Measurements from ENCODE around the gene SIVA1. TPM values are rescaled to one million over a fixed set of nuclear protein-coding genes. Genes with fewer than 3 reads are reported as not detected.
A peak's percentile ranks its signal among the peaks of the same experiment; 100 is the strongest.

The SIVA1 gene
- total and polyA plus RNA-seq, 9 of the 15 experiments (the other 6 are each of a cell fraction or from before 2014, with no cell fraction given), result 4.2 to 186 (median 54.2) TPM

- ChIA-PET CTCF (ENCODE audit: low intra/inter-chr PET ratio) (no interaction called here), POLR2A (interaction anchor here (0.8 to 1.2 kb wide), 3 partner anchors 21 to 83 kb away, joined by 3 to 4 read pairs (median 3); no protein-coding TSS in a partner anchor)
- peak in 3 of 4 experiments; percentile 17 to 61 (median 30) for DNase-seq (ENCODE audit: extremely low read depth in 1 of 4, low spot score in 3 of 4)
- Histone ChIP-seq H3K27me3 (ENCODE audit: control insufficient read depth in 2 of 2, insufficient read depth in 2 of 2, low read length in 2 of 2) (no peaks in the 10 kb centered on the region), H3K36me3 (ENCODE audit: control insufficient read depth, insufficient read depth, low read length) (no peaks in the 10 kb centered on the region), H3K9me3 (replicated peaks; ENCODE audit: control insufficient read depth, insufficient read depth, low read depth, low read length) (no peaks in the 10 kb centered on the region), H4K20me1 (replicated peaks; ENCODE audit: control insufficient read depth, insufficient read depth, low read length) (no peaks in the 10 kb centered on the region), H3K9ac (ENCODE audit: insufficient read depth in 1 of 2, low read depth in 2 of 2, low read length in 2 of 2) (peak overlapping the region; percentile 72 to 94), H3K4me3 (peak overlapping the region; percentile 66), H3K79me2 (ENCODE audit: control insufficient read depth, insufficient read depth, low read length) (peaks cover 16% of the 10 kb centered on the region), H3K27ac (ENCODE audit: extremely low read depth, low read depth, low read length) (peak overlapping the region; percentile 75), H2AFZ (ENCODE audit: low read depth, low read length) (0 out of 2 replicates have a peak overlapping the region, but pooled peaks have one; percentile 9), H3K4me2 (ENCODE audit: insufficient read depth, low read length) (peak overlapping the region; percentile 76), H3K4me1 (replicated peaks in 1 of 2; ENCODE audit: control insufficient read depth in 2 of 2, insufficient read depth in 2 of 2, low read length in 2 of 2) (peaks cover 16 to 75% of the 10 kb centered on the region in 2 experiments), H3K9me1 (ENCODE audit: control insufficient read depth, insufficient read depth, low read length) (peaks cover 4% of the 10 kb centered on the region)
- intact Hi-C loops (cut with micrococcal nuclease) (no loop called here), in situ Hi-C loops (cut with MboI) (no loop called here)
- peak; percentile 64 for ATAC-seq
- 24% methylated on average over 11 of the region's 24 CpGs for WGBS (ENCODE audit: insufficient coverage, low coverage, missing lambda C conversion rate)
- FAIRE-seq, result peak; percentile 11
- TSS peak; percentile 61 for BruUV-seq (replicated peaks)
- TF ChIP-seq TFAP4 (CRISPR knock-in tag; IDR thresholded peaks at IDR 0.05; ENCODE audit: borderline replicate concordance), result peak; percentile 22; the same call in 1 of the 2 replicates
- TF ChIP-seq ZNF764 (CRISPR knock-in tag; IDR thresholded peaks at IDR 0.05; ENCODE audit: low read depth), result no peak
- TF ChIP-seq THAP12 (CRISPR knock-in tag; IDR thresholded peaks at IDR 0.05), result 0 out of 2 replicates have a peak, but pooled peaks have one; percentile 12
- no peak for TF ChIP-seq RBM39 (optimal IDR thresholded peaks at IDR 0.05; ENCODE audit: low read depth, low read length)
- TF ChIP-seq ETV5 (CRISPR knock-in tag; IDR thresholded peaks at IDR 0.05; ENCODE audit: low read depth), result no peak
- 0 out of 2 replicates have a peak, but pooled peaks have one; percentile 18 for TF ChIP-seq GABPA (tag; conservative IDR thresholded peaks at IDR 0.05; ENCODE audit: low read depth)
- peak; percentile 47; the same call in 1 of the 2 replicates for TF ChIP-seq ZFX (CRISPR knock-in tag; IDR thresholded peaks at IDR 0.05)
- 0 out of 2 replicates have a peak, but pooled peaks have one; percentile 3 for TF ChIP-seq CREM (IDR thresholded peaks at IDR 0.05; ENCODE audit: low read depth)
- TF ChIP-seq NFIC (IDR thresholded peaks at IDR 0.05), result peak; percentile 25; the same call in 1 of the 2 replicates
- TF ChIP-seq MAZ (CRISPR knock-in tag; conservative IDR thresholded peaks at IDR 0.05 in 1 of 2, IDR thresholded peaks at IDR 0.05 in 1 of 2), result peak in 1 of 2 experiments; percentile 46; a peak in 1 of 4 replicates
- TF ChIP-seq, protein P1, sequence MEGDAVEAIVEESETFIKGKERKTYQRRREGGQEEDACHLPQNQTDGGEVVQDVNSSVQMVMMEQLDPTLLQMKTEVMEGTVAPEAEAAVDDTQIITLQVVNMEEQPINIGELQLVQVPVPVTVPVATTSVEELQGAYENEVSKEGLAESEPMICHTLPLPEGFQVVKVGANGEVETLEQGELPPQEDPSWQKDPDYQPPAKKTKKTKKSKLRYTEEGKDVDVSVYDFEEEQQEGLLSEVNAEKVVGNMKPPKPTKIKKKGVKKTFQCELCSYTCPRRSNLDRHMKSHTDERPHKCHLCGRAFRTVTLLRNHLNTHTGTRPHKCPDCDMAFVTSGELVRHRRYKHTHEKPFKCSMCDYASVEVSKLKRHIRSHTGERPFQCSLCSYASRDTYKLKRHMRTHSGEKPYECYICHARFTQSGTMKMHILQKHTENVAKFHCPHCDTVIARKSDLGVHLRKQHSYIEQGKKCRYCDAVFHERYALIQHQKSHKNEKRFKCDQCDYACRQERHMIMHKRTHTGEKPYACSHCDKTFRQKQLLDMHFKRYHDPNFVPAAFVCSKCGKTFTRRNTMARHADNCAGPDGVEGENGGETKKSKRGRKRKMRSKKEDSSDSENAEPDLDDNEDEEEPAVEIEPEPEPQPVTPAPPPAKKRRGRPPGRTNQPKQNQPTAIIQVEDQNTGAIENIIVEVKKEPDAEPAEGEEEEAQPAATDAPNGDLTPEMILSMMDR (IDR thresholded peaks at IDR 0.05 in 2 of 3, conservative IDR thresholded peaks at IDR 0.05 in 1 of 3; ENCODE audit: insufficient read depth in 2 of 3, low read depth in 1 of 3, low read length in 3 of 3), result peak; percentile 18 to 31 (median 22); a peak in 3 of 6 replicates
- TF ChIP-seq TBP (optimal IDR thresholded peaks at IDR 0.05; ENCODE audit: low read depth, low read length), result no peak
- TF ChIP-seq MAX (CRISPR knock-in tag; IDR thresholded peaks at IDR 0.05), result peak; percentile 51
- TF ChIP-seq STAT5B (CRISPR knock-in tag; IDR thresholded peaks at IDR 0.05), result no peak
Measured at GRCh38 chr14:104724981-104725771, 27.8 kb upstream of the SIVA1 start.

All from K562 (cell line).